NCI-H2171 treated with DMSO at 0.1 percent for 48 hours (cell line): ENCODE data around the gene ADSS2.
A peak's percentile ranks its signal among the peaks of the same experiment; 100 is the strongest.

ENCODE experiments used
- DNase-seq: peaks from one replicate; lab custom pipeline; 2025; lab: John Stamatoyannopoulos, UW

Gene ADSS2

DNA sequence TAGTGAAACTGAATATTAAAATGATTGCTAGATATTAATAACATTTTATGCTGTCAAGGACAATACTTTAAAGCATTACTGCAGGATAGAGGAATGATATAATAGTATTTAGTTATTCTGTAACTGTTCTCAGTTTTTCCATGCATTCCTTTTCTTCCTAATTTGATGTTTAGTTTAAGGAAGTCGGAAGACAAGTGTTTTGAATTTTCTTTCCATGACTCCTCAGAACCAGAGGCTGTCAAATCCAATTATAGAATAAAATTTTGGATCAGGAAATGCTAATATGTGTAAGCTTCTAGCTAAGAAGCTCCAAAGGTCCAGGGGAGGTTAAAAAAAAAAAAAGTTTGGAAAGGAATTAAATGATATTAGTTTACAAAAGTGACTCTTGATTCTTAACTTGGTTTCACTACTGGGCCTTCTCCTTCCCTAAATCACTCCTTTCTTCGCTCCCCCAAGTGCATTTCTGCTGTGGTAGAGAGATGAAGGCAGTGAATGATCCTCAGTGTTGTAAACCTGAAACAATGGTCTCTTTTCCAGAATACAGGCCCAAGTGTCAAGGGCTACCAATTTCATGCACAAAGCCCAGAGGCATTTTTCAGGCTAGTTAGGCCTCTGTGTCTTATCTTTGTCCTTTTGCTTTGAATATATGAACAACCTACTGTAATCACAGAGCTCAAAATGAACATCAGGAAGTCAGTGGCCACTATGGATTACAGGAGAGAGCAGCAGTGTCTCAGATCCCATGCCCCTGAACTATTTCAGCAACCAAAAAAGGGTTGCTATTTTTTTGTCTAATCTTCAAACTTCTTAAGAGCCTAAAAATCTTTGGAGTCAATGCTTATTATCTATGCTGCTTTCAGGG is 6.2 kb downstream of the ADSS2 start:
- DNase-seq, result no peak

GRCh38 chr1:244444854-244445253 is 6.9 kb downstream of the ADSS2 start:
- DNase-seq, result peak; percentile 97

GRCh38 chr1:244442850-244443249 is 8.9 kb downstream of the ADSS2 start:
- DNase-seq, result no peak

DNA sequence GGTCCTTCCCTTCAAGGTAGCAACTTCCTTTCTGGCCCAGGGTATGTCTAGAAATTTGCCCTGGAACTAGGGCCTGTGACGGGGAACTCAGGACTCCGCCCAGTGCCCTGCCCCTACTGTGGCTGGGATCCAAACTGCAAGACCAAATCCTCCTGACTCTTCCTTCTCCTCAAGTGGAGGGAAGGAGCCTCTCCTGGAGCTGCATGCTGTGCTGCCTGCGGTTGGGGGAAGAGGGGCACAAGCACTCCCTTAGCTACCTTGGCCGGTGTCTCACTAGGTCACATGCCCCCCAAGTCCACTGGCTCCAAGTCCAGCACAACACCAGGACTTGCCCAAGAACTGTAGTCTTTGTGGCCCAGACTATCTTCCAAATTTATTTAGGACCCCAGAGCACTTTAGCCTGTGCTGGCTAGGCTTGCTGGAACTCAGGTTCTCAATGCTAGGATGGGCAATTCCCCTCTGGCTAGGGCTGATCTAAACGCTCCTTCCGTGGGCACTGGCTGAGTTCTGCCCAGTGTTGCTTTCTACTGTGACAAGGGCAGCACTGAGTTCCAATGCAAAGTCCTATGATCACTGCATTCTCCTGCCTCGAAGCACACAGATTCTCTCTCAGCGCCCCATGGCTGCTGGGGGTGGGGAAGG is 12.2 kb downstream of the ADSS2 start:
- no peak for DNase-seq

DNA sequence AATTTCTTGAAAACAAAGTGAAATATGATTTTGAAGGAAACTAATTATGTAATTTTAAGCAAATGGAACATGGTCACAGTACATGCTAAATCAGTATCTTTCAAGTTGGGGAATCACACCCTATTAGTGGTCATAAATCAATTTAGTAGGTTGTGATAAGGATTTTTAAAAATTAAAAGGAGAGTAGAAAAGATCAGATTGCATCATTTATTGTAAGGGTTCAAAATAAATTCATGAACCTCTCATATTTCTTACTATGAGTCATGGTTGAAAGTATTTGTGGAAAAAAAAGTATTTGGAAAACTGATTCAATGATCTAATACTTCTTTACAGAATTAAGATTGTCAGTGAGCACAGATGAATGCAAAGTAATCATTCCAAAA is 14.6 kb downstream of the ADSS2 start:
- no peak for DNase-seq

DNA sequence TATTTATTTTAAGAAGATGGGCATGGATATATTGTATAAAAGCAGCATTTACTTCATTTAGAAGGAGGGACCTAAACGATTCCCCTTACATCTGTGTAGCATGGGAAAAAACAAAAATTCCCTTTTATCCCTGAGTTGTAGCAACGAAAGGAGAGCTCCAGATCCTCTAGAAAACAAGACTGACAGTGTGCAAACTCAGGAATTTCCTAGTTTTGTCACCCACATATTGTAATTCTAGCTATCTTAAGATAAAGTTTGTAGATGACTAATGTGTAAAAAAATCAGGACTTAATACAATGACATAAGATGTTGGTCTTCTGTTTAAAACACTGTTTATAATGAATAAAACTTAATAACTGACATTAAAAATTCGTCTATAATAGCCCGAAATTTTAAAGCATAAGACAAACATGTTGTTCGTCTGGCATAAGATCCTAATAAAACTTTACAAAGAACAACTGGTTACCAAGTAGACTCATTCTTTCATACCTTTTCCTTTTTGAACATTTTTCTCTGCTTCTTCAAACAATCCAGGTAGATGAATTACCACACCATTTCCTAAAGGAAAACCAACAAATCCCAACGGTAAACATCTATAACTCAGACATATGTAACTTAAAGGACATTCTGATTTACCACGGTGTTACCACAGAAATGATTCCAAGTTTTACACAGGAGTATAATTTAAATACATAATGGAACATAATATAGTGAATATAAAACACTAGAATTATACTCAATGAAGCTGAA is 15.2 kb downstream of the ADSS2 start:
- DNase-seq, result no peak

DNA sequence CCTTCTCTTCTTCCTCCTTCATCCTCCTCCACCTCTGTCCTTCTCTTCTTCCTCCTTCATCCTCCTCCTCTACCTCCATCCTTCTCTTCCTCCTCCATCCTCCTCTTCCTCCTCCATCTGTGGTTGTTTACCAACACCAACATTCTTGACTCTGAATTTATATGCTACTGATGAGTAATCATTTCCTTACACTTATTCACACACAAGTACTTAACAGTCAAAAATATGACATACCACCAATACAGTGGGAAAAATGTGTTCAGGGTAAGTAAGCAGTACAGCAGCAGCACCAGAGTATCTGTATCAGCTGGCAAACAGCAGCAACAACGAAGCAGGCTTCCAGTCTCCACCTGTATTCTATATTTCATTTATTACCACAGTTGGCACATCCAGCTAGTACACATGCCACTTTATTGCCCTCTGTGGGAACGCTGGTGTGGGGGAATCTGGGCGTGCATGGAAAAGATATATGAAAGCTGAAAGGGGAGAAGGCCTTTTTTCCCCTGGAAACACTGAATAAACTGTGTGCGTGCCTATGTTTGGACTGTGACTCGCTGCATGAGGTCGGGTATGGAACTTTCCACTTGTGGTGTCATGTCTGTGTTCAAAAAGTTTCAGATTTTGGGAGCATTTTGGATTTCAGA is 16.0 kb downstream of the ADSS2 start:
- DNase-seq, result no peak

GRCh38 chr1:244431166-244431565 is 20.5 kb downstream of the ADSS2 start:
- no peak for DNase-seq

GRCh38 chr1:244429818-244430217 is 21.9 kb downstream of the ADSS2 start:
- no peak for DNase-seq

DNA sequence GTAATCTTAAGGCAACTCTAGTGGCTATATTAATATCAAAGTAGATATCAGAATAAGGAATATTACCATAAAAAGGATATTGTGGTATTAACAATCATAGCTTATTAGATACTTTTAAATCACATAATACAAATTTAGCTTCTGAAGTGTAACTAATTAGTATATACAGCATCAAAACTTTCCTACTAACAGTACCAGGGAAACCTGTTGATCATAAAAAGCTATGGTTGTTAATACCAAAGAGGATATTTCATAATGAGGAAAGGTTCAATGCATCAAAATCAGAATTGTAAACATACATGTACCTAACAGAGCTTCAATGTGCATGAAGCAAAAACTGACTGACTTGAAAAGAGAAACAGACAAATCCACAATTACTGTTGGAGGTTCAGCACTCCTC is 24.1 kb downstream of the ADSS2 start:
- no peak for DNase-seq

GRCh38 chr1:244424649-244425334 is 26.9 kb downstream of the ADSS2 start:
- DNase-seq, result no peak

- no peak for DNase-seq
Measured at GRCh38 chr1:244422174-244422573, 29.5 kb downstream of the ADSS2 start.

DNA sequence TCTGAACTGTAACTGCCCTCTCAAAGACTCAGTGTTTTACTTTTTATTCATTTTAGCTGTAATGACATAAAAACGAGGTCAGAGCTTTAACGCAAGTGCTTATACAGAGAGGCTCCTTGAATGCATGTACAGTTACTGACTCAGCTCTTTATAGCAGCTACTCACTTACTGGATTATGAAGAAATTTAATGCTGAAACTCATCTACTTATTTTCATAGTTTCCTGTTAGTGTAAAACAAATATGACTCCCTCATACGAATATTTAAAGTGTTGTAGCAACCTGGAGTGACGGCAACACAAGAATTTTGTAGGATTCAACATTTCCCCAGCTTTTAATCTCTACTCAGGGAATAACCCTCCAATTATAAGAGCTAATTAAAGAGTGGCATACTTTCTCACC is 32.7 kb downstream of the ADSS2 start:
- no peak for DNase-seq

DNA sequence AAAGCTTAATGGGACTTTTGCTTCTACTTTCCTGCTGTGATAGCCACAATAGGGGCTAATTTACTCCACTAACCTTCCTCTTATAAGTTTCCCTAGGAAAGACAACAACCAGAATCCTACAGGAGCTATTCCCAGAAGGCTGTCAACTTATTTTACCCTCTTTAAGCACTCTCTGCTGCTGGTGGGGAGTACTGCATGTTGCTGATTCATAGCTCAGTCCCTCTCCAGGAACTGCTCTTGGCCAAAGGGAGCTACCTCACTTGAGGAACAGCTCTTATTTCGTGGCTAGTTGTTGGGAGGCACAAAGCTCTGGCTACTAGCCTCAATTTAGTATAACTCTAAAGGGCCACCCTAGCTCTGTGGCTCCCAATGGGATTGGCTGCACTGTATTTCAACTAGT is 37.2 kb downstream of the ADSS2 start:
- DNase-seq, result no peak

- DNase-seq, result no peak
Measured at GRCh38 chr1:244413736-244414135, 38.0 kb downstream of the ADSS2 start.

- no peak for DNase-seq
Measured at GRCh38 chr1:244412176-244412575, 39.5 kb downstream of the ADSS2 start.

- no peak for DNase-seq
Measured at GRCh38 chr1:244409701-244410100, 42.0 kb downstream of the ADSS2 start.

DNA sequence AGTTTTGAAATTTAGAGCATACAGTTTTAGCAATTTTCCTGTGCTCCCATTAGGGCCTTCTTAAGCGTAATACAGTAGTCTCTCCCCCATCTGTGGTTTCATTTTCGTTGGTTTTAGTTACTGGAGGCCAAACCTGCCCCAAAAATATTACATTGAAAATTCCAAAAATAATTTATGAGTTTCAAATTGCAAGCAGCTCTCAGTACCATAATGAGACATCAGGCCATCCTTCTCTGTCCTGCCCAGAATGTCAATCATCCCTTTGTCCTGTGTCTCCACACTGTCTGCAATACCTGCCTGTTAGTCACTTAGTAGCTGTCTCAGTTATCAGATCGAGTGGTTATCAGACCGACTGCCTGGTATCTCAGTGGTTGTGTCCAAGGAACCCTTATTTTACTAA is 45.4 kb downstream of the ADSS2 start:
- DNase-seq, result no peak

GRCh38 chr1:244405856-244406255 is 45.9 kb downstream of the ADSS2 start:
- DNase-seq, result no peak

DNA sequence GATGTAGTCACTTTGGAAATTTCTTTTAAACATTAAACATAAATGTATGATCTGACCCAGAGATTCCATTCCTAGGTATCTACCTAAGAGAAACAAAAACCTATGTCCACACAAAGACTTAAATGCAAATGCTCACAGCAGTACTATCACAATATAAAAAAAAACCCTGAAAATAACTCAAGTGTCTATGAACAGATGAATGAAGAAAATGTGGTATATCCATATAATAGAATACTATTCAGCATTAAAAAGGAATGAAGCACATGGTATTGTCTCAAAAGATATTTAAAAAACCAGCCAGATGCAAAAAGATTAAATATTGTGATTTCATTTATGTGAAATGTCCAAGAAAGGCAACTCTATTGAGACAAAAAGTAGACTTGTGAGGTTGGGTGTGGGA is 48.3 kb downstream of the ADSS2 start:
- no peak for DNase-seq

- no peak for DNase-seq
Measured at GRCh38 chr1:244400974-244401373, 50.7 kb downstream of the ADSS2 start.

- peak; percentile 57 for DNase-seq
Measured at GRCh38 chr1:244397131-244397530, 54.6 kb downstream of the ADSS2 start.
